Left renal pelvis (tissue), 4 donors: Measurements from ENCODE around the gene CRIP3. TPM values are rescaled to one million over a fixed set of nuclear protein-coding genes. Genes with fewer than 3 reads are reported as not detected.

Experiments used
- DNase-seq, 4 donors: peaks; one replicate each; pipeline ENCODE4 v3.0.0-alpha.2; 2013; ENCODE audit warnings: low read depth in 4 of 4, low spot score in 3 of 4
- polyA plus RNA-seq, 4 donors: library from polyadenylated mRNA; unstranded; fragments of 120-200 nt; gene quantifications; one replicate each; pipeline ENCODE4 v1.2.1, GENCODE V29; 2013; ENCODE audit not compliant: insufficient read length in 4 of 4

Gene CRIP3
- polyA plus RNA-seq, 4 donors = 2.4 to 8.1 (median 4.0) TPM

- DNase-seq = no peak
Measured at GRCh38 chr6:43258180-43258579, 50.4 kb downstream of the CRIP3 start.

DNA sequence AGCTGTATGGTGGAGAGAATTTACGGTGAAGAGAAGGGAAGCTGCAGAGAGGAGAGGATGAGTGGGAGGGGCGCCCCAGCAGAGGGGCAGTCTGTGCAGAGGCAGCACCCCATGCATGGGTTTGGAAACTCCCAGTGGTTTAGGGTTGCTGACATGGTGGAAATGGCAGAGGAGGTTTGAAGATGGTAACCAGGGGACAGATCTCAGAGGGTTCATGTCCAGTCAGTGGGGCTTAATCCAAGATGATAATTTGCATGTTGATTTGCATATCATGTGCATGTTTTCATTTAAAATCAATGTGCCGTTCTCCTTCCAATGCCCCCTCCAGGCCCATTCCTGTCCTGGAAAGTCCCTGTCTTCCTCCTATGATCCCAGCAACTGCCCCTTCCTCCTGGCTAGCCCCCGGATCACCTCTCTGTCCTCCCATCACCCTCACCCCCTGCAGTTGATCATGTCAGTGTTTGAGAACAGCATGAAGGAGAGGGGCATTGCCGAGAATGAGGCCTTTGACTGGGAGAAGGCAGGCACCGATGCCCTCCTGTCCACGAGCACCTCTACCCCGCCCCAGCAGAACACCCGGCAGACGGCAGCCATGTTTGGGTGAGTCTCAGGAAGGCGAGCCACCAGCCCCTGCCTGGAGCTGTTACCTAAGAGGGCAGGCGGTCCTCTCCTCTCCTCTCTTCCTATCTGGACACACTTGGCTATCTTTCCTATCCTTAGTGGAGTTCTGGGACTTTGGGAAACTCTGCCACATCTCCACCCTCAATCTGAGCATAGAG lies 51.1 kb downstream of the CRIP3 start:
- DNase-seq = no peak

GRCh38 chr6:43256670-43257366 lies 51.8 kb downstream of the CRIP3 start:
- no peak for DNase-seq

Other genes with a start within 250 kb of the CRIP3 start
- gene MRPL2, start 249.4 kb downstream of the CRIP3 start, polyA plus RNA-seq = 10 to 100 TPM; 38.4 to 78.4 (median 55.1) TPM
- gene KLC4, start 249.2 kb downstream of the CRIP3 start, polyA plus RNA-seq = 10 to 100 TPM; 30.6 to 74.2 (median 51.3) TPM
- gene PTK7, start 232.5 kb downstream of the CRIP3 start, polyA plus RNA-seq = 100 to 1,000 TPM; 228 to 269 (median 239) TPM
- 10 to 100 TPM; 26.5 to 38.2 (median 30.9) TPM for gene SRF, start 137.6 kb downstream of the CRIP3 start, polyA plus RNA-seq
- 10 to 100 TPM; 24.7 to 48.7 (median 34.5) TPM for gene CUL9, start 126.6 kb downstream of the CRIP3 start, polyA plus RNA-seq
- 10 to 100 TPM; 29.2 to 87.2 (median 46.4) TPM for gene DNPH1, start 79.3 kb downstream of the CRIP3 start, polyA plus RNA-seq
- under 1 TPM; 0.20 to 0.44 (median 0.30) TPM for gene TTBK1, start 65.3 kb downstream of the CRIP3 start, polyA plus RNA-seq
- gene SLC22A7, start 10.6 kb downstream of the CRIP3 start, polyA plus RNA-seq = under 1 TPM; 0.39 to 0.76 (median 0.58) TPM
- gene ZNF318, start 60.8 kb upstream of the CRIP3 start, polyA plus RNA-seq = 10 to 100 TPM; 27.1 to 32.3 (median 28.4) TPM
- gene ABCC10, start 118.7 kb upstream of the CRIP3 start, polyA plus RNA-seq = 10 to 100 TPM; 15.9 to 29.7 (median 21.4) TPM
- 1 to 10 TPM; 1.1 to 1.8 (median 1.4) TPM for gene DLK2, start 146.7 kb upstream of the CRIP3 start, polyA plus RNA-seq
- gene TJAP1, start 168.7 kb upstream of the CRIP3 start, polyA plus RNA-seq = 10 to 100 TPM; 26.5 to 46.5 (median 33.3) TPM
- 1 to 10 TPM in 2 of 4 donors, under 1 TPM in 2; 0.25 to 1.2 (median 0.98) TPM for gene LRRC73, start 201.5 kb upstream of the CRIP3 start, polyA plus RNA-seq
- 100 to 1,000 TPM; 126 to 150 (median 145) TPM for gene YIPF3, start 208.1 kb upstream of the CRIP3 start, polyA plus RNA-seq
- 10 to 100 TPM; 24.6 to 43.6 (median 40.6) TPM for gene POLR1C, start 208.3 kb upstream of the CRIP3 start, polyA plus RNA-seq